ENCODE results near the gene PHLDB2. TPM values are rescaled to one million over a fixed set of nuclear protein-coding genes. Genes with fewer than 3 reads are reported as not detected.

The PHLDB2 gene
- total and polyA plus RNA-seq, 12 donors = 6.2 to 39.6 (median 13.9) TPM

GRCh38 chr3:112017091-112017490 lies 158.0 kb downstream of the PHLDB2 start:
- Histone ChIP-seq H3K4me1 (replicated peaks in 1 of 2) (peaks cover 4 to 27% of the 10 kb centered on the region in 2 donors), H3K27ac (no peak overlapping the region), H3K9me3 (replicated peaks in 1 of 3) (no peaks in the 10 kb centered on the region), H3K4me3 (no peak overlapping the region), H3K27me3 (no peaks in the 10 kb centered on the region), H3K36me3 (replicated peaks in 1 of 2) (no peaks in the 10 kb centered on the region)
- DNase-seq = no peak
- TF ChIP-seq POLR2A (IDR thresholded peaks at IDR 0.05) = no peak
- no peak for TF ChIP-seq CTCF (IDR thresholded peaks at IDR 0.05)
- intact Hi-C loops (cut with DNase I) = no loop called here

- no peaks in the 10 kb centered on the region for H3K27me3 ChIP-seq
- DNase-seq = no peak
- intact Hi-C loops (cut with DNase I) = no loop called here
- H3K36me3 ChIP-seq (replicated peaks in 1 of 2) = no peaks in the 10 kb centered on the region
- peaks cover 4 to 12% of the 10 kb centered on the region in 2 donors for H3K4me1 ChIP-seq (replicated peaks in 1 of 2)
- no peak overlapping the region for H3K4me3 ChIP-seq
- TF ChIP-seq CTCF (IDR thresholded peaks at IDR 0.05) (no peak), POLR2A (IDR thresholded peaks at IDR 0.05) (no peak)
- H3K9me3 ChIP-seq (replicated peaks in 1 of 3) = no peaks in the 10 kb centered on the region
- no peak overlapping the region for H3K27ac ChIP-seq
- WGBS, 4 donors = 94 to 98% (median 95%) methylated on average over 4 of the region's 4 CpGs
Observed at GRCh38 chr3:112018712-112019111, 159.6 kb downstream of the PHLDB2 start.

GRCh38 chr3:112019716-112020115 lies 160.7 kb downstream of the PHLDB2 start:
- 72 to 87% (median 83%) methylated on average over 1 of the region's 1 CpG for WGBS, 4 donors
- H3K4me3 ChIP-seq = no peak overlapping the region

GRCh38 chr3:112020674-112021085 lies 161.6 kb downstream of the PHLDB2 start:
- DNase-seq = peak in 1 of 7 donors; percentile 8
- TF ChIP-seq POLR2A (IDR thresholded peaks at IDR 0.05) = no peak
- TF ChIP-seq CTCF (IDR thresholded peaks at IDR 0.05) = no peak
- no peaks in the 10 kb centered on the region for H3K36me3 ChIP-seq (replicated peaks in 1 of 2)
- H3K27me3 ChIP-seq = no peaks in the 10 kb centered on the region
- no peak overlapping the region for H3K4me3 ChIP-seq
- H3K27ac ChIP-seq = no peak overlapping the region
- 38 to 60% (median 51%) methylated on average over 1 of the region's 1 CpG for WGBS, 4 donors
- intact Hi-C loops (cut with DNase I) = no loop called here
- H3K4me1 ChIP-seq (replicated peaks in 1 of 2) = peaks cover 4 to 7% of the 10 kb centered on the region in 2 donors
- no peaks in the 10 kb centered on the region for H3K9me3 ChIP-seq (replicated peaks in 1 of 3)

More at GRCh38 chr3:112019716-112020115, 160.7 kb downstream of the PHLDB2 start:
- H3K36me3 ChIP-seq (replicated peaks in 1 of 2) = no peaks in the 10 kb centered on the region
- H3K4me1 ChIP-seq (replicated peaks in 1 of 2) = peaks cover 4 to 10% of the 10 kb centered on the region in 2 donors
- H3K27ac ChIP-seq = no peak overlapping the region
- TF ChIP-seq CTCF (IDR thresholded peaks at IDR 0.05) (no peak), POLR2A (IDR thresholded peaks at IDR 0.05) (no peak)
- no peak for DNase-seq
- no peaks in the 10 kb centered on the region for H3K27me3 ChIP-seq
- H3K9me3 ChIP-seq (replicated peaks in 1 of 3) = no peaks in the 10 kb centered on the region
- intact Hi-C loops (cut with DNase I) = no loop called here

Other genes starting within 250 kb of the PHLDB2 start
- under 1 TPM; 0.19 to 0.77 (median 0.36) TPM for gene PLCXD2, start 184.6 kb upstream of the PHLDB2 start, total RNA-seq
- gene PLCXD2, start 184.6 kb upstream of the PHLDB2 start, polyA plus RNA-seq = under 1 TPM; 0.07 to 0.44 (median 0.16) TPM
- gene ABHD10, start 119.8 kb downstream of the PHLDB2 start, total RNA-seq = 10 to 100 TPM; 27.6 to 81.8 (median 49.6) TPM
- gene ABHD10, start 119.8 kb downstream of the PHLDB2 start, polyA plus RNA-seq = 10 to 100 TPM; 28.6 to 47.7 (median 30.3) TPM
- gene TAGLN3, start 139.7 kb downstream of the PHLDB2 start, total RNA-seq = 10 to 100 TPM in 4 of 9 donors, 1 to 10 TPM in 1, under 1 TPM in 1, not detected in 3; 0.55 to 22.4 (median 11.2) TPM
- 10 to 100 TPM; 27.6 to 52.1 (median 42.4) TPM for gene TAGLN3, start 139.7 kb downstream of the PHLDB2 start, polyA plus RNA-seq
- not detected for gene TMPRSS7, start 175.5 kb downstream of the PHLDB2 start, total RNA-seq
- gene TMPRSS7, start 175.5 kb downstream of the PHLDB2 start, polyA plus RNA-seq = not detected
- 1 to 10 TPM in 7 of 9 donors, under 1 TPM in 2; 0.06 to 9.0 (median 2.6) TPM for gene C3orf52, start 227.1 kb downstream of the PHLDB2 start, total RNA-seq
- 1 to 10 TPM; 1.1 to 2.2 (median 2.2) TPM for gene C3orf52, start 227.1 kb downstream of the PHLDB2 start, polyA plus RNA-seq